ENCODE results near the gene RNF44. TPM values are rescaled to one million over a fixed set of nuclear protein-coding genes. Genes with fewer than 3 reads are reported as not detected.

Gene RNF44
- polyA plus RNA-seq, 1 donor, result 56.3 TPM

GRCh38 chr5:176530393-176530982 is 6.7 kb downstream of the RNF44 start:
- H3K36me3 ChIP-seq (ENCODE audit: control insufficient read depth, insufficient read depth, low read length), result peaks cover 51% of the 10 kb centered on the region
- no peak overlapping the region for H3K4me3 ChIP-seq (ENCODE audit: low read length)
- peaks cover 29% of the 10 kb centered on the region for H3K4me1 ChIP-seq (ENCODE audit: control insufficient read depth, insufficient read depth, low read length)
- no peak overlapping the region for H3K27ac ChIP-seq (ENCODE audit: low read length)
- no peaks in the 10 kb centered on the region for H3K9me3 ChIP-seq (ENCODE audit: control insufficient read depth, low read depth, low read length)
- H3K27me3 ChIP-seq (ENCODE audit: control insufficient read depth, insufficient read depth, low read length), result no peaks in the 10 kb centered on the region
- DNase-seq, result no peak
- WGBS (ENCODE audit: insufficient coverage, low lambda C conversion rate), result no CpG with 5 or more reads among the region's 28 CpGs

- no peaks in the 10 kb centered on the region for H3K9me3 ChIP-seq (ENCODE audit: control insufficient read depth, low read depth, low read length)
- H3K27ac ChIP-seq (ENCODE audit: low read length), result no peak overlapping the region
- H3K4me3 ChIP-seq (ENCODE audit: low read length), result no peak overlapping the region
- no CpG with 5 or more reads among the region's 11 CpGs for WGBS (ENCODE audit: insufficient coverage, low lambda C conversion rate)
- peaks cover 21% of the 10 kb centered on the region for H3K4me1 ChIP-seq (ENCODE audit: control insufficient read depth, insufficient read depth, low read length)
- DNase-seq, result no peak
- H3K36me3 ChIP-seq (ENCODE audit: control insufficient read depth, insufficient read depth, low read length), result peaks cover 51% of the 10 kb centered on the region
- H3K27me3 ChIP-seq (ENCODE audit: control insufficient read depth, insufficient read depth, low read length), result no peaks in the 10 kb centered on the region
Observed at GRCh38 chr5:176529741-176530141, 7.5 kb downstream of the RNF44 start.

GRCh38 chr5:176529116-176529740 is 8.0 kb downstream of the RNF44 start:
- Histone ChIP-seq H3K27me3 (ENCODE audit: control insufficient read depth, insufficient read depth, low read length) (no peaks in the 10 kb centered on the region), H3K9me3 (ENCODE audit: control insufficient read depth, low read depth, low read length) (no peaks in the 10 kb centered on the region), H3K36me3 (ENCODE audit: control insufficient read depth, insufficient read depth, low read length) (peaks cover 51% of the 10 kb centered on the region), H3K4me1 (ENCODE audit: control insufficient read depth, insufficient read depth, low read length) (peaks cover 16% of the 10 kb centered on the region), H3K27ac (ENCODE audit: low read length) (no peak overlapping the region), H3K4me3 (ENCODE audit: low read length) (no peak overlapping the region)
- DNase-seq, result no peak
- WGBS (ENCODE audit: insufficient coverage, low lambda C conversion rate), result no CpG with 5 or more reads among the region's 26 CpGs

GRCh38 chr5:176528761-176529115 is 8.5 kb downstream of the RNF44 start:
- Histone ChIP-seq H3K4me3 (ENCODE audit: low read length) (no peak overlapping the region), H3K36me3 (ENCODE audit: control insufficient read depth, insufficient read depth, low read length) (peaks cover 47% of the 10 kb centered on the region), H3K27ac (ENCODE audit: low read length) (no peak overlapping the region), H3K4me1 (ENCODE audit: control insufficient read depth, insufficient read depth, low read length) (peaks cover 11% of the 10 kb centered on the region), H3K27me3 (ENCODE audit: control insufficient read depth, insufficient read depth, low read length) (no peaks in the 10 kb centered on the region), H3K9me3 (ENCODE audit: control insufficient read depth, low read depth, low read length) (no peaks in the 10 kb centered on the region)
- no CpG with 5 or more reads among the region's 17 CpGs for WGBS (ENCODE audit: insufficient coverage, low lambda C conversion rate)
- no peak for DNase-seq

- Histone ChIP-seq H3K27ac (ENCODE audit: low read length) (no peak overlapping the region), H3K27me3 (ENCODE audit: control insufficient read depth, insufficient read depth, low read length) (no peaks in the 10 kb centered on the region), H3K4me1 (ENCODE audit: control insufficient read depth, insufficient read depth, low read length) (peaks cover 7% of the 10 kb centered on the region), H3K9me3 (ENCODE audit: control insufficient read depth, low read depth, low read length) (no peaks in the 10 kb centered on the region), H3K36me3 (ENCODE audit: control insufficient read depth, insufficient read depth, low read length) (peaks cover 46% of the 10 kb centered on the region), H3K4me3 (ENCODE audit: low read length) (no peak overlapping the region)
- WGBS (ENCODE audit: insufficient coverage, low lambda C conversion rate), result no CpG with 5 or more reads among the region's 11 CpGs
- no peak for DNase-seq
Observed at GRCh38 chr5:176528301-176528700, 8.9 kb downstream of the RNF44 start.

GRCh38 chr5:176527246-176528222 is 9.7 kb downstream of the RNF44 start:
- no peak overlapping the region for H3K27ac ChIP-seq (ENCODE audit: low read length)
- DNase-seq, result no peak
- WGBS (ENCODE audit: insufficient coverage, low lambda C conversion rate), result 80% methylated on average over 1 of the region's 34 CpGs
- no peaks in the 10 kb centered on the region for H3K4me1 ChIP-seq (ENCODE audit: control insufficient read depth, insufficient read depth, low read length)
- H3K9me3 ChIP-seq (ENCODE audit: control insufficient read depth, low read depth, low read length), result no peaks in the 10 kb centered on the region
- peaks cover 46% of the 10 kb centered on the region for H3K36me3 ChIP-seq (ENCODE audit: control insufficient read depth, insufficient read depth, low read length)
- no peak overlapping the region for H3K4me3 ChIP-seq (ENCODE audit: low read length)
- H3K27me3 ChIP-seq (ENCODE audit: control insufficient read depth, insufficient read depth, low read length), result no peaks in the 10 kb centered on the region

- no peaks in the 10 kb centered on the region for H3K27me3 ChIP-seq (ENCODE audit: control insufficient read depth, insufficient read depth, low read length)
- H3K27ac ChIP-seq (ENCODE audit: low read length), result no peak overlapping the region
- H3K9me3 ChIP-seq (ENCODE audit: control insufficient read depth, low read depth, low read length), result no peaks in the 10 kb centered on the region
- H3K36me3 ChIP-seq (ENCODE audit: control insufficient read depth, insufficient read depth, low read length), result peaks cover 39% of the 10 kb centered on the region
- no peak overlapping the region for H3K4me3 ChIP-seq (ENCODE audit: low read length)
- no peaks in the 10 kb centered on the region for H3K4me1 ChIP-seq (ENCODE audit: control insufficient read depth, insufficient read depth, low read length)
- no CpG with 5 or more reads among the region's 9 CpGs for WGBS (ENCODE audit: insufficient coverage, low lambda C conversion rate)
- no peak for DNase-seq
Observed at GRCh38 chr5:176526462-176526861, 10.7 kb downstream of the RNF44 start.

GRCh38 chr5:176525677-176526076 is 11.5 kb downstream of the RNF44 start:
- Histone ChIP-seq H3K9me3 (ENCODE audit: control insufficient read depth, low read depth, low read length) (no peaks in the 10 kb centered on the region), H3K4me3 (ENCODE audit: low read length) (no peak overlapping the region), H3K36me3 (ENCODE audit: control insufficient read depth, insufficient read depth, low read length) (peaks cover 32% of the 10 kb centered on the region), H3K4me1 (ENCODE audit: control insufficient read depth, insufficient read depth, low read length) (no peaks in the 10 kb centered on the region), H3K27me3 (ENCODE audit: control insufficient read depth, insufficient read depth, low read length) (no peaks in the 10 kb centered on the region), H3K27ac (ENCODE audit: low read length) (no peak overlapping the region)
- DNase-seq, result no peak
- WGBS (ENCODE audit: insufficient coverage, low lambda C conversion rate), result no CpG with 5 or more reads among the region's 9 CpGs

GRCh38 chr5:176524987-176525386 is 12.2 kb downstream of the RNF44 start:
- H3K9me3 ChIP-seq (ENCODE audit: control insufficient read depth, low read depth, low read length), result no peaks in the 10 kb centered on the region
- no peaks in the 10 kb centered on the region for H3K4me1 ChIP-seq (ENCODE audit: control insufficient read depth, insufficient read depth, low read length)
- H3K27me3 ChIP-seq (ENCODE audit: control insufficient read depth, insufficient read depth, low read length), result no peaks in the 10 kb centered on the region
- peaks cover 28% of the 10 kb centered on the region for H3K36me3 ChIP-seq (ENCODE audit: control insufficient read depth, insufficient read depth, low read length)
- no peak for DNase-seq
- no peak overlapping the region for H3K27ac ChIP-seq (ENCODE audit: low read length)
- WGBS (ENCODE audit: insufficient coverage, low lambda C conversion rate), result no CpG with 5 or more reads among the region's 15 CpGs
- H3K4me3 ChIP-seq (ENCODE audit: low read length), result no peak overlapping the region

GRCh38 chr5:176524138-176524537 is 13.1 kb downstream of the RNF44 start:
- no peak overlapping the region for H3K27ac ChIP-seq (ENCODE audit: low read length)
- no peak for DNase-seq
- H3K4me3 ChIP-seq (ENCODE audit: low read length), result no peak overlapping the region
- no peaks in the 10 kb centered on the region for H3K9me3 ChIP-seq (ENCODE audit: control insufficient read depth, low read depth, low read length)
- H3K36me3 ChIP-seq (ENCODE audit: control insufficient read depth, insufficient read depth, low read length), result peaks cover 21% of the 10 kb centered on the region
- H3K27me3 ChIP-seq (ENCODE audit: control insufficient read depth, insufficient read depth, low read length), result no peaks in the 10 kb centered on the region
- no CpG with 5 or more reads among the region's 6 CpGs for WGBS (ENCODE audit: insufficient coverage, low lambda C conversion rate)
- no peaks in the 10 kb centered on the region for H3K4me1 ChIP-seq (ENCODE audit: control insufficient read depth, insufficient read depth, low read length)
